GM23338 (cell line): ENCODE data around the gene TRIO. TPM values are rescaled to one million over a fixed set of nuclear protein-coding genes. Genes with fewer than 3 reads are reported as not detected.

Experiments
- ATAC-seq: fragments of 200-7000 bp; cut with Tn5 transposase; 3 replicates; pipeline ENCODE4 v1.9.1; 2020
- DNase-seq: peaks from one replicate; pipeline ENCODE4 v3.0.0-alpha.2; 2015; ENCODE audit warnings: low spot score
- H2AFZ ChIP-seq: fragments of 200-600 bp; sonication (generic); 2 replicates; pipeline ENCODE4 v1.8.0; 2016; ENCODE audit warnings: antibody characterized with exemption, mild to moderate bottlenecking, moderate library complexity
- H3F3A ChIP-seq: fragments of 200-600 bp; sonication (generic); replicated peaks from 2 replicates; pipeline ENCODE4 v1.8.0; 2017; ENCODE audit warnings: antibody characterized with exemption, mixed run types, low read depth
- H3K27ac ChIP-seq: fragments of 200-600 bp; sonication (generic); 2 replicates; pipeline ENCODE4 v1.6.1; 2016; ENCODE audit warnings: low read depth
- H3K27me3 ChIP-seq: fragments of 200-600 bp; sonication (generic); 2 replicates; pipeline ENCODE4 v1.8.0; 2016; ENCODE audit warnings: mild to moderate bottlenecking, mixed run types, moderate library complexity; ENCODE audit not compliant: insufficient read depth
- H3K36me3 ChIP-seq: fragments of 200-600 bp; sonication (generic); 2 replicates; pipeline ENCODE4 v1.8.0; 2016; ENCODE audit warnings: mild to moderate bottlenecking; ENCODE audit not compliant: insufficient read depth
- H3K4me1 ChIP-seq: fragments of 200-600 bp; sonication (generic); 2 replicates; pipeline ENCODE4 v1.8.0; 2016; ENCODE audit warnings: mild to moderate bottlenecking, moderate library complexity; ENCODE audit not compliant: insufficient read depth
- H3K4me2 ChIP-seq: fragments of 200-600 bp; sonication (generic); 2 replicates; pipeline ENCODE4 v1.7.1; 2017; ENCODE audit warnings: mixed run types
- H3K4me3 ChIP-seq: fragments of 200-600 bp; sonication (generic); 2 replicates; pipeline ENCODE4 v1.6.1; 2016; ENCODE audit warnings: mixed run types
- H3K79me2 ChIP-seq: fragments of 200-600 bp; sonication (generic); replicated peaks from 2 replicates; pipeline ENCODE4 v1.8.0; 2017; ENCODE audit warnings: mild to moderate bottlenecking; ENCODE audit not compliant: insufficient read depth
- H3K9me2 ChIP-seq: fragments of 200-600 bp; sonication (generic); 2 replicates; pipeline ENCODE4 v1.8.0; 2017; ENCODE audit not compliant: insufficient read depth
- H4K20me1 ChIP-seq: fragments of 200-600 bp; sonication (generic); replicated peaks from 2 replicates; pipeline ENCODE4 v1.8.0; 2017; ENCODE audit warnings: mild to moderate bottlenecking; ENCODE audit not compliant: insufficient read depth
- H3K27ac Mint-ChIP-seq: 2 replicates; pipeline ENCODE4 v1.8.0; 2020; ENCODE audit warnings: inconsistent platforms, mild to moderate bottlenecking, moderate library complexity, mixed read lengths
- H3K27me3 Mint-ChIP-seq: 3 replicates; pipeline ENCODE4 v1.8.0; 2022; ENCODE audit warnings: low read depth, mild to moderate bottlenecking, moderate library complexity, mixed read lengths, inconsistent platforms; ENCODE audit not compliant: insufficient read depth, poor library complexity
- H3K36me3 Mint-ChIP-seq: 3 replicates; pipeline ENCODE4 v1.8.0; 2021; ENCODE audit warnings: low read depth, mild to moderate bottlenecking, inconsistent platforms, moderate library complexity, mixed read lengths
- H3K4me1 Mint-ChIP-seq: 3 replicates; pipeline ENCODE4 v1.8.0; 2020; ENCODE audit warnings: mild to moderate bottlenecking, inconsistent platforms, mixed read lengths
- H3K4me3 Mint-ChIP-seq: 3 replicates; pipeline ENCODE4 v1.8.0; 2021; ENCODE audit warnings: moderate library complexity, mild to moderate bottlenecking, inconsistent platforms, mixed read lengths
- H3K9me3 Mint-ChIP-seq: 3 replicates; pipeline ENCODE4 v1.8.0; 2020; ENCODE audit warnings: moderate library complexity, mild to moderate bottlenecking, inconsistent platforms, mixed read lengths
- CREB1 ChIP-seq: fragments of 250-450 bp; sonication (Bioruptor Pico); IDR thresholded peaks from 2 replicates; pipeline ENCODE4 v1.5.0; 2020; ENCODE audit warnings: low read depth, mild to moderate bottlenecking, moderate library complexity
- EZH2phosphoT487 ChIP-seq: fragments of 200-600 bp; sonication (generic); IDR thresholded peaks from one replicate; pipeline ENCODE4 v1.8.1; 2018; ENCODE audit warnings: antibody characterized with exemption; ENCODE audit not compliant: unreplicated experiment
- JUNB ChIP-seq: IDR thresholded peaks from one replicate; pipeline ENCODE4 v1.6.1; 2016; ENCODE audit warnings: antibody characterized with exemption; ENCODE audit not compliant: unreplicated experiment
- NANOG ChIP-seq: IDR thresholded peaks from 2 replicates; pipeline ENCODE4 v1.6.1; 2016; ENCODE audit warnings: antibody characterized with exemption, borderline replicate concordance
- POLR2AphosphoS5 ChIP-seq: IDR thresholded peaks from 2 replicates; pipeline ENCODE4 v1.6.1; 2016; ENCODE audit warnings: antibody characterized with exemption, low read depth
- STAT1 ChIP-seq: IDR thresholded peaks from one replicate; pipeline ENCODE4 v1.6.1; 2016; ENCODE audit warnings: antibody characterized with exemption; ENCODE audit not compliant: unreplicated experiment
- ZNF114 ChIP-seq: fragments of 250-450 bp; sonication (Bioruptor Pico); IDR thresholded peaks from 2 replicates; pipeline ENCODE4 v1.5.0; 2020; ENCODE audit warnings: mild to moderate bottlenecking, moderate library complexity
- ZNF331 ChIP-seq: fragments of 250-450 bp; sonication (Bioruptor Pico); IDR thresholded peaks from 2 replicates; pipeline ENCODE4 v1.5.0; 2020; ENCODE audit warnings: low read depth, mild to moderate bottlenecking, moderate library complexity
- polyA plus RNA-seq: library from polyadenylated mRNA; unstranded; fragments of >200 nt; fragmentation: Nextera tagmentation; extraction: Ambion mirVana; gene quantifications from 2 replicates; pipeline ENCODE4 v1.2.1, GENCODE V29; 2016
- total RNA-seq: library from RNA; depleted of rRNA; stranded (reverse); fragments of >200 nt; shearing (Covaris generic); gene quantifications from 2 replicates; pipeline ENCODE4 v1.2.3, GENCODE V29; 2014
- TF ChIP-seq, protein P1 (sequence below): fragments of 250-450 bp; sonication (Bioruptor Pico); IDR thresholded peaks from 2 replicates; pipeline ENCODE4 v1.5.0; 2020; ENCODE audit warnings: mild to moderate bottlenecking, moderate library complexity
- TF ChIP-seq, protein P2 (sequence below): IDR thresholded peaks from 2 replicates; pipeline ENCODE4 v1.6.1; 2016; ENCODE audit warnings: antibody characterized with exemption

TRIO gene
- total and polyA plus RNA-seq, 2 experiments from 2014 or later: 13.8 to 113 TPM

DNA sequence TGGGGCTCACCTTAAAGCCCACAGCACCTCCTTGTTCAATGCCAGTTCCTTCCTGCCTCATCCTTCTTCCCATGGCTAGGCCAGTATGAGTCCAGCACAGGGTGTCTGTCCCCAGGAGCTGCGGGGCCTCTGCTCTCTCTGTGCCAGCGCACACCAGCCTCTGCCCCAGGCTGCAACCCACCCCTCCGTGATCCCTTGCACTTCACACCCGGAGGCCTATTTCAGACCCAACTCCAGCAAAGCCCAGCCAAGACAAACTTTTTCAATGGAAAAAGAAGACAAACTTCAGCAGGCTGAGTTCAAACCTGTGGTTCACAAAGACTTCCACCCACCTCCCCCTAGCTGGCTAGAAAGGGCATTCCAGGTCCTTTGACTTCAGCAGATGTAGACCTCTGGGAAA is 382.3 kb downstream of the TRIO start:
- no peak for TF ChIP-seq JUNB
- TF ChIP-seq EZH2phosphoT487: no peak
- no peak for TF ChIP-seq STAT1
- TF ChIP-seq POLR2AphosphoS5: no peak
- TF ChIP-seq ZNF331 (CRISPR knock-in tag): no peak
- no peak for TF ChIP-seq NANOG
- TF ChIP-seq, protein P1, sequence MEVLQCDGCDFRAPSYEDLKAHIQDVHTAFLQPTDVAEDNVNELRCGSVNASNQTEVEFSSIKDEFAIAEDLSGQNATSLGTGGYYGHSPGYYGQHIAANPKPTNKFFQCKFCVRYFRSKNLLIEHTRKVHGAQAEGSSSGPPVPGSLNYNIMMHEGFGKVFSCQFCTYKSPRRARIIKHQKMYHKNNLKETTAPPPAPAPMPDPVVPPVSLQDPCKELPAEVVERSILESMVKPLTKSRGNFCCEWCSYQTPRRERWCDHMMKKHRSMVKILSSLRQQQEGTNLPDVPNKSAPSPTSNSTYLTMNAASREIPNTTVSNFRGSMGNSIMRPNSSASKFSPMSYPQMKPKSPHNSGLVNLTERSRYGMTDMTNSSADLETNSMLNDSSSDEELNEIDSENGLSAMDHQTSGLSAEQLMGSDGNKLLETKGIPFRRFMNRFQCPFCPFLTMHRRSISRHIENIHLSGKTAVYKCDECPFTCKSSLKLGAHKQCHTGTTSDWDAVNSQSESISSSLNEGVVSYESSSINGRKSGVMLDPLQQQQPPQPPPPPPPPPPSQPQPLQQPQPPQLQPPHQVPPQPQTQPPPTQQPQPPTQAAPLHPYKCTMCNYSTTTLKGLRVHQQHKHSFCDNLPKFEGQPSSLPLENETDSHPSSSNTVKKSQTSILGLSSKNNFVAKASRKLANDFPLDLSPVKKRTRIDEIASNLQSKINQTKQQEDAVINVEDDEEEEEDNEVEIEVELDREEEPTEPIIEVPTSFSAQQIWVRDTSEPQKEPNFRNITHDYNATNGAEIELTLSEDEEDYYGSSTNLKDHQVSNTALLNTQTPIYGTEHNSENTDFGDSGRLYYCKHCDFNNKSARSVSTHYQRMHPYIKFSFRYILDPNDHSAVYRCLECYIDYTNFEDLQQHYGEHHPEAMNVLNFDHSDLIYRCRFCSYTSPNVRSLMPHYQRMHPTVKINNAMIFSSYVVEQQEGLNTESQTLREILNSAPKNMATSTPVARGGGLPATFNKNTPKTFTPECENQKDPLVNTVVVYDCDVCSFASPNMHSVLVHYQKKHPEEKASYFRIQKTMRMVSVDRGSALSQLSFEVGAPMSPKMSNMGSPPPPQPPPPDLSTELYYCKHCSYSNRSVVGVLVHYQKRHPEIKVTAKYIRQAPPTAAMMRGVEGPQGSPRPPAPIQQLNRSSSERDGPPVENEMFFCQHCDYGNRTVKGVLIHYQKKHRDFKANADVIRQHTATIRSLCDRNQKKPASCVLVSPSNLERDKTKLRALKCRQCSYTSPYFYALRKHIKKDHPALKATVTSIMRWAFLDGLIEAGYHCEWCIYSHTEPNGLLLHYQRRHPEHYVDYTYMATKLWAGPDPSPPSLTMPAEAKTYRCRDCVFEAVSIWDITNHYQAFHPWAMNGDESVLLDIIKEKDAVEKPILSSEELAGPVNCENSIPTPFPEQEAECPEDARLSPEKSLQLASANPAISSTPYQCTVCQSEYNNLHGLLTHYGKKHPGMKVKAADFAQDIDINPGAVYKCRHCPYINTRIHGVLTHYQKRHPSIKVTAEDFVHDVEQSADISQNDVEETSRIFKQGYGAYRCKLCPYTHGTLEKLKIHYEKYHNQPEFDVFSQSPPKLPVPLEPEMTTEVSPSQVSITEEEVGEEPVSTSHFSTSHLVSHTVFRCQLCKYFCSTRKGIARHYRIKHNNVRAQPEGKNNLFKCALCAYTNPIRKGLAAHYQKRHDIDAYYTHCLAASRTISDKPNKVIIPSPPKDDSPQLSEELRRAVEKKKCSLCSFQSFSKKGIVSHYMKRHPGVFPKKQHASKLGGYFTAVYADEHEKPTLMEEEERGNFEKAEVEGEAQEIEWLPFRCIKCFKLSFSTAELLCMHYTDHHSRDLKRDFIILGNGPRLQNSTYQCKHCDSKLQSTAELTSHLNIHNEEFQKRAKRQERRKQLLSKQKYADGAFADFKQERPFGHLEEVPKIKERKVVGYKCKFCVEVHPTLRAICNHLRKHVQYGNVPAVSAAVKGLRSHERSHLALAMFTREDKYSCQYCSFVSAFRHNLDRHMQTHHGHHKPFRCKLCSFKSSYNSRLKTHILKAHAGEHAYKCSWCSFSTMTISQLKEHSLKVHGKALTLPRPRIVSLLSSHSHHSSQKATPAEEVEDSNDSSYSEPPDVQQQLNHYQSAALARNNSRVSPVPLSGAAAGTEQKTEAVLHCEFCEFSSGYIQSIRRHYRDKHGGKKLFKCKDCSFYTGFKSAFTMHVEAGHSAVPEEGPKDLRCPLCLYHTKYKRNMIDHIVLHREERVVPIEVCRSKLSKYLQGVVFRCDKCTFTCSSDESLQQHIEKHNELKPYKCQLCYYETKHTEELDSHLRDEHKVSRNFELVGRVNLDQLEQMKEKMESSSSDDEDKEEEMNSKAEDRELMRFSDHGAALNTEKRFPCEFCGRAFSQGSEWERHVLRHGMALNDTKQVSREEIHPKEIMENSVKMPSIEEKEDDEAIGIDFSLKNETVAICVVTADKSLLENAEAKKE (CRISPR knock-in tag): no peak
- no peak for TF ChIP-seq ZNF114 (CRISPR knock-in tag)
- TF ChIP-seq, protein P2, sequence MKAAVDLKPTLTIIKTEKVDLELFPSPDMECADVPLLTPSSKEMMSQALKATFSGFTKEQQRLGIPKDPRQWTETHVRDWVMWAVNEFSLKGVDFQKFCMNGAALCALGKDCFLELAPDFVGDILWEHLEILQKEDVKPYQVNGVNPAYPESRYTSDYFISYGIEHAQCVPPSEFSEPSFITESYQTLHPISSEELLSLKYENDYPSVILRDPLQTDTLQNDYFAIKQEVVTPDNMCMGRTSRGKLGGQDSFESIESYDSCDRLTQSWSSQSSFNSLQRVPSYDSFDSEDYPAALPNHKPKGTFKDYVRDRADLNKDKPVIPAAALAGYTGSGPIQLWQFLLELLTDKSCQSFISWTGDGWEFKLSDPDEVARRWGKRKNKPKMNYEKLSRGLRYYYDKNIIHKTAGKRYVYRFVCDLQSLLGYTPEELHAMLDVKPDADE: no peak
- no peak for TF ChIP-seq CREB1 (CRISPR knock-in tag)
- Mint-ChIP-seq H3K4me3 (no peak overlapping the region), H3K27me3 (peaks cover 6% of the 10 kb centered on the region), H3K36me3 (no peaks in the 10 kb centered on the region), H3K27ac (no peak overlapping the region), H3K4me1 (no peaks in the 10 kb centered on the region), H3K9me3 (no peaks in the 10 kb centered on the region; the same call in 2 of the 3 replicates)
- H3K27me3 ChIP-seq: no peaks in the 10 kb centered on the region
- H2AFZ ChIP-seq: no peak overlapping the region
- H3K4me2 ChIP-seq: no peak overlapping the region
- no peak for DNase-seq
- H3K4me3 ChIP-seq: no peak overlapping the region
- H3K4me1 ChIP-seq: no peaks in the 10 kb centered on the region
- no peak overlapping the region for H3K27ac ChIP-seq
- H3F3A ChIP-seq: no peaks in the 10 kb centered on the region
- no peaks in the 10 kb centered on the region for H4K20me1 ChIP-seq
- H3K79me2 ChIP-seq: no peaks in the 10 kb centered on the region
- H3K36me3 ChIP-seq: no peaks in the 10 kb centered on the region
- ATAC-seq: no peak
- no peaks in the 10 kb centered on the region for H3K9me2 ChIP-seq
